Measurements from ENCODE around the gene SLC27A5. TPM values are rescaled to one million over a fixed set of nuclear protein-coding genes. Genes with fewer than 3 reads are reported as not detected.

The SLC27A5 gene
- total and polyA plus RNA-seq, 2 of the 13 experiments (the other 11 are each of a cell fraction or from before 2014, with no cell fraction given) = 30.3 to 40.2 TPM

GRCh38 chr19:58559275-58560006 lies 47.6 kb upstream of the SLC27A5 start (continued):
- TF ChIP-seq, protein P1, sequence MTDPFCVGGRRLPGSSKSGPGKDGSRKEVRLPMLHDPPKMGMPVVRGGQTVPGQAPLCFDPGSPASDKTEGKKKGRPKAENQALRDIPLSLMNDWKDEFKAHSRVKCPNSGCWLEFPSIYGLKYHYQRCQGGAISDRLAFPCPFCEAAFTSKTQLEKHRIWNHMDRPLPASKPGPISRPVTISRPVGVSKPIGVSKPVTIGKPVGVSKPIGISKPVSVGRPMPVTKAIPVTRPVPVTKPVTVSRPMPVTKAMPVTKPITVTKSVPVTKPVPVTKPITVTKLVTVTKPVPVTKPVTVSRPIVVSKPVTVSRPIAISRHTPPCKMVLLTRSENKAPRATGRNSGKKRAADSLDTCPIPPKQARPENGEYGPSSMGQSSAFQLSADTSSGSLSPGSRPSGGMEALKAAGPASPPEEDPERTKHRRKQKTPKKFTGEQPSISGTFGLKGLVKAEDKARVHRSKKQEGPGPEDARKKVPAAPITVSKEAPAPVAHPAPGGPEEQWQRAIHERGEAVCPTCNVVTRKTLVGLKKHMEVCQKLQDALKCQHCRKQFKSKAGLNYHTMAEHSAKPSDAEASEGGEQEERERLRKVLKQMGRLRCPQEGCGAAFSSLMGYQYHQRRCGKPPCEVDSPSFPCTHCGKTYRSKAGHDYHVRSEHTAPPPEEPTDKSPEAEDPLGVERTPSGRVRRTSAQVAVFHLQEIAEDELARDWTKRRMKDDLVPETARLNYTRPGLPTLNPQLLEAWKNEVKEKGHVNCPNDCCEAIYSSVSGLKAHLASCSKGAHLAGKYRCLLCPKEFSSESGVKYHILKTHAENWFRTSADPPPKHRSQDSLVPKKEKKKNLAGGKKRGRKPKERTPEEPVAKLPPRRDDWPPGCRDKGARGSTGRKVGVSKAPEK (CRISPR knock-in tag; IDR thresholded peaks at IDR 0.05; ENCODE audit: borderline replicate concordance) = no peak
- TF ChIP-seq, protein P2, sequence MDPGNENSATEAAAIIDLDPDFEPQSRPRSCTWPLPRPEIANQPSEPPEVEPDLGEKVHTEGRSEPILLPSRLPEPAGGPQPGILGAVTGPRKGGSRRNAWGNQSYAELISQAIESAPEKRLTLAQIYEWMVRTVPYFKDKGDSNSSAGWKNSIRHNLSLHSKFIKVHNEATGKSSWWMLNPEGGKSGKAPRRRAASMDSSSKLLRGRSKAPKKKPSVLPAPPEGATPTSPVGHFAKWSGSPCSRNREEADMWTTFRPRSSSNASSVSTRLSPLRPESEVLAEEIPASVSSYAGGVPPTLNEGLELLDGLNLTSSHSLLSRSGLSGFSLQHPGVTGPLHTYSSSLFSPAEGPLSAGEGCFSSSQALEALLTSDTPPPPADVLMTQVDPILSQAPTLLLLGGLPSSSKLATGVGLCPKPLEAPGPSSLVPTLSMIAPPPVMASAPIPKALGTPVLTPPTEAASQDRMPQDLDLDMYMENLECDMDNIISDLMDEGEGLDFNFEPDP (CRISPR knock-in tag; conservative IDR thresholded peaks at IDR 0.05) = 0 out of 2 replicates have a peak, but pooled peaks have one; percentile 96
- TF ChIP-seq BORCS8-MEF2B (CRISPR knock-in tag; IDR thresholded peaks at IDR 0.05) (peak; percentile 75; the same call in 1 of the 2 replicates), ERF (CRISPR knock-in tag; IDR thresholded peaks at IDR 0.05) (peak; percentile 64; the same call in 1 of the 2 replicates), ZNF343 (CRISPR knock-in tag; IDR thresholded peaks at IDR 0.05) (no peak), XBP1 (CRISPR knock-in tag; IDR thresholded peaks at IDR 0.05) (no peak), MXI1 (IDR thresholded peaks at IDR 0.05; ENCODE audit: borderline replicate concordance, low read depth, low read length) (peak; percentile 98; the same call in 2 of the 3 replicates), HMGXB3 (CRISPR knock-in tag; IDR thresholded peaks at IDR 0.05; ENCODE audit: borderline replicate concordance) (peak; percentile 46; the same call in 1 of the 2 replicates), JDP2 (CRISPR knock-in tag; IDR thresholded peaks at IDR 0.05; ENCODE audit: borderline replicate concordance) (no peak), RARG (CRISPR knock-in tag; IDR thresholded peaks at IDR 0.05; ENCODE audit: low read depth) (no peak), ELF1 (CRISPR knock-in tag; IDR thresholded peaks at IDR 0.05) (peak; percentile 78), RFXANK (CRISPR knock-in tag; IDR thresholded peaks at IDR 0.05) (0 out of 2 replicates have a peak, but pooled peaks have one; percentile 17), HNRNPLL (IDR thresholded peaks at IDR 0.05; ENCODE audit: low read depth, low read length, poor library complexity, severe bottlenecking) (peak; percentile 96), NFYB (CRISPR knock-in tag; IDR thresholded peaks at IDR 0.05) (peak; percentile 89), ZMYM4 (CRISPR knock-in tag; IDR thresholded peaks at IDR 0.05) (peak; percentile 67; the same call in 1 of the 2 replicates), CHCHD3 (CRISPR knock-in tag; IDR thresholded peaks at IDR 0.05) (no peak), ZNF224 (CRISPR knock-in tag; IDR thresholded peaks at IDR 0.05) (peak; percentile 70; the same call in 1 of the 2 replicates)
- TF ChIP-seq, protein P3, sequence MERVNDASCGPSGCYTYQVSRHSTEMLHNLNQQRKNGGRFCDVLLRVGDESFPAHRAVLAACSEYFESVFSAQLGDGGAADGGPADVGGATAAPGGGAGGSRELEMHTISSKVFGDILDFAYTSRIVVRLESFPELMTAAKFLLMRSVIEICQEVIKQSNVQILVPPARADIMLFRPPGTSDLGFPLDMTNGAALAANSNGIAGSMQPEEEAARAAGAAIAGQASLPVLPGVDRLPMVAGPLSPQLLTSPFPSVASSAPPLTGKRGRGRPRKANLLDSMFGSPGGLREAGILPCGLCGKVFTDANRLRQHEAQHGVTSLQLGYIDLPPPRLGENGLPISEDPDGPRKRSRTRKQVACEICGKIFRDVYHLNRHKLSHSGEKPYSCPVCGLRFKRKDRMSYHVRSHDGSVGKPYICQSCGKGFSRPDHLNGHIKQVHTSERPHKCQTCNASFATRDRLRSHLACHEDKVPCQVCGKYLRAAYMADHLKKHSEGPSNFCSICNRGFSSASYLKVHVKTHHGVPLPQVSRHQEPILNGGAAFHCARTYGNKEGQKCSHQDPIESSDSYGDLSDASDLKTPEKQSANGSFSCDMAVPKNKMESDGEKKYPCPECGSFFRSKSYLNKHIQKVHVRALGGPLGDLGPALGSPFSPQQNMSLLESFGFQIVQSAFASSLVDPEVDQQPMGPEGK (CRISPR knock-in tag; IDR thresholded peaks at IDR 0.05) = peak; percentile 78

Data from HepG2 (cell line).